H1 (cell line): ENCODE data around the gene CUX1. TPM values are rescaled to one million over a fixed set of nuclear protein-coding genes. Genes with fewer than 3 reads are reported as not detected.

Experiments
- CTCF ChIA-PET: fragments of 300-600 bp; sonication (Branson Sonifier 250); formaldehyde crosslinking; loops from one replicate; lab custom pipeline; 2021; ENCODE audit not compliant: partially characterized antibody; lab: Charles Lee
- POLR2A ChIA-PET: fragments of 300-600 bp; sonication (Branson Sonifier 250); formaldehyde crosslinking; loops from one replicate; lab custom pipeline; 2021; ENCODE audit warnings: inconsistent platforms; ENCODE audit not compliant: partially characterized antibody; lab: Charles Lee
- DNase-seq, 2 experiments: peaks; one replicate each; pipeline versions ENCODE4 v3.0.0 to v3.0.0-alpha.2; 2010 to 2022; ENCODE audit warnings: low spot score in 2 of 2, low read depth in 1 of 2, mixed read lengths in 1 of 2
- FAIRE-seq: peaks from 2 replicates; lab custom pipeline; 2011; peaks lifted over from hg19 to GRCh38; lab: Jason Lieb, UNC
- H2AFZ ChIP-seq: 2 replicates; pipeline ENCODE4 v1.8.1; 2012; ENCODE audit warnings: low read length, inconsistent platforms
- H2AK5ac ChIP-seq: 2 replicates; pipeline ENCODE4 v1.6.1; 2013; ENCODE audit warnings: low read depth, low read length
- H2BK120ac ChIP-seq: replicated peaks from 2 replicates; pipeline ENCODE3; 2013; ENCODE audit warnings: low read depth, low read length, inconsistent platforms
- H2BK12ac ChIP-seq: 2 replicates; pipeline ENCODE4 v1.6.1; 2013; ENCODE audit warnings: low read depth, low read length
- H2BK15ac ChIP-seq: 2 replicates; pipeline ENCODE4 v1.6.1; 2013; ENCODE audit warnings: low read length
- H2BK20ac ChIP-seq: 2 replicates; pipeline ENCODE4 v1.6.1; 2013; ENCODE audit warnings: low read length
- H2BK5ac ChIP-seq: 2 replicates; pipeline ENCODE4 v1.6.1; 2013; ENCODE audit warnings: low read depth, low read length
- H3K14ac ChIP-seq: 2 replicates; pipeline ENCODE4 v1.6.1; 2013; ENCODE audit warnings: inconsistent platforms; ENCODE audit not compliant: insufficient read length
- H3K18ac ChIP-seq: 2 replicates; pipeline ENCODE4 v1.6.1; 2013; ENCODE audit warnings: low read length; ENCODE audit errors: extremely low read depth
- H3K23ac ChIP-seq: 2 replicates; pipeline ENCODE4 v1.6.1; 2013; ENCODE audit warnings: inconsistent platforms; ENCODE audit not compliant: insufficient read length
- H3K23me2 ChIP-seq: 2 replicates; pipeline ENCODE4 v1.6.1; 2013; ENCODE audit warnings: low read depth, low read length
- H3K27ac ChIP-seq: 2 replicates; pipeline ENCODE4 v1.6.1; 2011; ENCODE audit warnings: low read depth, low read length, inconsistent platforms
- H3K27me3 ChIP-seq, 4 experiments: replicated peaks in 1 of 4; 1 replicate in 1 of 4; 2 replicates in 3 of 4; pipeline versions ENCODE4 v1.6.1 to v1.8.1; 2011 to 2013; ENCODE audit warnings: low read length in 3 of 4, mild to moderate bottlenecking in 3 of 4, inconsistent platforms in 2 of 4, mixed read lengths in 2 of 4, moderate library complexity in 1 of 4; ENCODE audit not compliant: control insufficient read depth in 3 of 4, insufficient read depth in 3 of 4; ENCODE audit errors: extremely low read depth in 1 of 4
- H3K36me3 ChIP-seq, 4 experiments: 2 replicates each; pipeline versions ENCODE4 v1.6.1 to v1.8.1; 2011 to 2013; ENCODE audit warnings: mild to moderate bottlenecking in 4 of 4, low read length in 3 of 4, moderate library complexity in 2 of 4, control low read depth in 1 of 4, inconsistent platforms in 1 of 4; ENCODE audit not compliant: insufficient read depth in 4 of 4, control insufficient read depth in 2 of 4
- H3K4ac ChIP-seq: replicated peaks from 2 replicates; pipeline ENCODE3; 2013; ENCODE audit warnings: low read length, low read depth, mixed read lengths, inconsistent platforms; ENCODE audit not compliant: insufficient read length
- H3K4me1 ChIP-seq, 4 experiments: replicated peaks in 1 of 4; 1 replicate in 1 of 4; 2 replicates in 3 of 4; pipeline versions ENCODE4 v1.6.1 to v1.8.1; 2011 to 2013; ENCODE audit warnings: low read length in 3 of 4, inconsistent platforms in 2 of 4, mixed read lengths in 1 of 4; ENCODE audit not compliant: insufficient read depth in 4 of 4, control insufficient read depth in 3 of 4
- H3K4me2 ChIP-seq, 2 experiments: 2 replicates each; pipeline versions ENCODE4 v1.6.1 to v1.8.1; 2011 to 2013; ENCODE audit warnings: low read depth in 2 of 2, low read length in 2 of 2, control low read depth in 1 of 2, inconsistent platforms in 1 of 2, mild to moderate bottlenecking in 1 of 2; ENCODE audit not compliant: insufficient read depth in 1 of 2
- H3K4me3 ChIP-seq, 4 experiments: fragments of 200-600, 300-600 bp in 1 of 4; sonication (generic), shearing (Covaris generic), sonication (Bioruptor Twin) in 1 of 4; 2 replicates each; pipeline versions ENCODE4 v1.5.1 to v1.8.1; 2011 to 2016; ENCODE audit warnings: low read length in 4 of 4, low read depth in 3 of 4, control low read depth in 2 of 4, inconsistent platforms in 2 of 4, mild to moderate bottlenecking in 2 of 4, mixed read lengths in 1 of 4, moderate library complexity in 1 of 4; ENCODE audit not compliant: insufficient read depth in 2 of 4; ENCODE audit errors: extremely low read depth in 1 of 4
- H3K56ac ChIP-seq: replicated peaks from 2 replicates; pipeline ENCODE3; 2013; ENCODE audit warnings: low read depth, mild to moderate bottlenecking, mixed read lengths, low read length, inconsistent platforms; ENCODE audit not compliant: insufficient read length
- H3K79me1 ChIP-seq: 2 replicates; pipeline ENCODE4 v1.6.1; 2013; ENCODE audit warnings: low read depth, low read length, control low read depth
- H3K79me2 ChIP-seq, 2 experiments: 2 replicates each; pipeline versions ENCODE4 v1.6.1 to v1.8.1; 2012 to 2013; ENCODE audit warnings: low read length in 2 of 2, mild to moderate bottlenecking in 2 of 2, inconsistent platforms in 1 of 2; ENCODE audit not compliant: insufficient read depth in 2 of 2, control insufficient read depth in 1 of 2
- H3K9ac ChIP-seq, 4 experiments: replicated peaks in 1 of 4; 1 replicate in 1 of 4; 2 replicates in 3 of 4; pipeline versions ENCODE4 v1.6.1 to v1.8.1; 2011 to 2013; ENCODE audit warnings: low read depth in 3 of 4, low read length in 3 of 4, control low read depth in 2 of 4, mild to moderate bottlenecking in 2 of 4, moderate library complexity in 2 of 4, inconsistent platforms in 1 of 4; ENCODE audit errors: extremely low read depth in 1 of 4
- H3K9me3 ChIP-seq, 2 experiments: 2 replicates each; pipeline versions ENCODE4 v1.6.1 to v1.8.1; 2012 to 2013; ENCODE audit warnings: mild to moderate bottlenecking in 2 of 2, moderate library complexity in 2 of 2, control low read depth in 1 of 2, inconsistent platforms in 1 of 2, low read depth in 1 of 2, low read length in 1 of 2, mixed read lengths in 1 of 2; ENCODE audit not compliant: insufficient read depth in 2 of 2
- H4K20me1 ChIP-seq, 2 experiments: replicated peaks in 1 of 2; 2 replicates each; pipeline versions ENCODE3 to v1.8.1; 2011 to 2013; ENCODE audit warnings: inconsistent platforms in 2 of 2, low read length in 2 of 2, mild to moderate bottlenecking in 1 of 2; ENCODE audit not compliant: insufficient read depth in 2 of 2, control insufficient read depth in 1 of 2
- H4K5ac ChIP-seq: 2 replicates; pipeline ENCODE4 v1.6.1; 2013; ENCODE audit warnings: low read length, low read depth, mixed read lengths, inconsistent platforms; ENCODE audit not compliant: insufficient read length
- H4K8ac ChIP-seq: 2 replicates; pipeline ENCODE4 v1.8.0; 2013; ENCODE audit warnings: mild to moderate bottlenecking, moderate library complexity, low read length, inconsistent platforms; ENCODE audit not compliant: insufficient read depth; ENCODE audit errors: extremely low read depth
- H4K91ac ChIP-seq: replicated peaks from 2 replicates; pipeline ENCODE3; 2013; ENCODE audit warnings: low read length, mixed read lengths, inconsistent platforms; ENCODE audit not compliant: insufficient read length
- ASH2L ChIP-seq: fragments of 200-600, 300-600 bp; sonication (generic); IDR thresholded peaks from one replicate; pipeline ENCODE4 v1.7.1; 2017; ENCODE audit warnings: low read length
- CHD2 ChIP-seq: IDR thresholded peaks from 2 replicates; pipeline ENCODE4 v1.6.1; 2012; ENCODE audit warnings: low read length, improper control_type of control experiment
- EZH2 ChIP-seq: fragments of 200-600 bp; sonication (generic); IDR thresholded peaks from 2 replicates; pipeline ENCODE4 v1.7.1; 2012; ENCODE audit warnings: low read depth, mild to moderate bottlenecking, moderate library complexity, low read length, inconsistent platforms; ENCODE audit not compliant: severe bottlenecking
- FOSL1 ChIP-seq: IDR thresholded peaks from 2 replicates; pipeline ENCODE4 v1.6.1; 2011; ENCODE audit warnings: mild to moderate bottlenecking, low read depth, low read length, moderate library complexity; ENCODE audit not compliant: insufficient read depth
- GTF2F1 ChIP-seq: IDR thresholded peaks from 2 replicates; pipeline ENCODE4 v1.6.1; 2012; ENCODE audit warnings: low read depth, low read length, improper control_type of control experiment, borderline replicate concordance
- HDAC6 ChIP-seq: IDR thresholded peaks from one replicate; pipeline ENCODE4 v1.7.1; 2012; ENCODE audit warnings: low read depth, mild to moderate bottlenecking, inconsistent platforms, low read length, moderate library complexity
- JUND ChIP-seq: IDR thresholded peaks from 2 replicates; pipeline ENCODE4 v1.6.1; 2011; ENCODE audit warnings: mild to moderate bottlenecking, improper control_type of control experiment, low read length
- KDM1A ChIP-seq: fragments of 200-600, 300-600 bp; sonication (generic); IDR thresholded peaks from 2 replicates; pipeline ENCODE4 v1.7.1; 2016; ENCODE audit warnings: mild to moderate bottlenecking, low read length, borderline replicate concordance
- MAFK ChIP-seq: IDR thresholded peaks from 2 replicates; pipeline ENCODE4 v1.6.1; 2012; ENCODE audit warnings: low read depth, mild to moderate bottlenecking, improper control_type of control experiment, low read length
- POLR2A ChIP-seq, 2 experiments: IDR thresholded peaks; 1 replicate in 1 of 2; 2 replicates in 1 of 2; pipeline ENCODE4 v1.6.1; 2011; ENCODE audit warnings: low read depth in 2 of 2, low read length in 2 of 2, mild to moderate bottlenecking in 2 of 2; ENCODE audit errors: control extremely low read depth in 1 of 2
- TEAD4 ChIP-seq: IDR thresholded peaks from 2 replicates; pipeline ENCODE4 v1.6.1; 2012; ENCODE audit warnings: low read depth, low read length, inconsistent platforms, mixed read lengths
- USF2 ChIP-seq: IDR thresholded peaks from 2 replicates; pipeline ENCODE4 v1.6.1; 2011; ENCODE audit warnings: low read length, improper control_type of control experiment
- WGBS, 2 experiments: shearing (Covaris generic) in 1 of 2; methylation state at CpG; one replicate each; pipeline versions ENCODE4 v1.1.6 to v1.1.7; 2013 to 2015; ENCODE audit warnings: low lambda C conversion rate in 2 of 2, mixed read lengths in 2 of 2, inconsistent platforms in 1 of 2, low coverage in 1 of 2, missing lambda C conversion rate in 1 of 2; ENCODE audit not compliant: insufficient replicate concordance in 2 of 2, insufficient coverage in 1 of 2, insufficient read length in 1 of 2; ENCODE audit errors: extremely low coverage in 1 of 2, missing lambda C conversion rate in 1 of 2; 5-methylcytosine and 5-hydroxymethylcytosine counted together
- polyA plus RNA-seq, 7 experiments: library from polyadenylated mRNA; depleted of rRNA in 3 of 7; stranded (reverse) in 5 of 7; unstranded in 2 of 7; fragments of >200 nt in 5 of 7; fragments of 200-250 nt in 2 of 7; gene quantifications; 1 replicate in 5 of 7; 2 replicates in 1 of 7; 4 replicates in 1 of 7; pipeline versions ENCODE4 v1.2.1 to v1.2.3, GENCODE V29; 2011 to 2013; ENCODE audit warnings: missing spikeins in 2 of 7, mixed read lengths in 2 of 7
- total RNA-seq: library from RNA; stranded (reverse); fragmentation: NEBNext Ultra II Directional; extraction: Animal tissue kit (Norgen Biotek cat#: 25700); gene quantifications from 2 replicates; pipeline ENCODE4 v1.2.1, GENCODE V29; 2021

Gene CUX1
- total and polyA plus RNA-seq, 2 of the 8 experiments (the other 6 are each of a cell fraction or from before 2014, with no cell fraction given): 21.6 to 65.9 TPM

- H3K79me1 ChIP-seq: no peaks in the 10 kb centered on the region
- no peak overlapping the region for H3K14ac ChIP-seq
- no peak overlapping the region for H2AK5ac ChIP-seq
- H4K91ac ChIP-seq: no peak overlapping the region
- no peaks in the 10 kb centered on the region; a peak in 1 of 7 replicates for H3K4me1 ChIP-seq
- ChIA-PET CTCF (interaction anchor here (1.0 to 1.3 kb wide), 2 partner anchors 21 to 30 kb away, joined by 3 read pairs; no protein-coding TSS in a partner anchor), POLR2A (no interaction called here)
- no peak overlapping the region for H2BK15ac ChIP-seq
- H2BK120ac ChIP-seq: no peak overlapping the region
- H4K5ac ChIP-seq: no peak overlapping the region
- H2BK12ac ChIP-seq: no peak overlapping the region
- H3K18ac ChIP-seq: no peak overlapping the region
- no peaks in the 10 kb centered on the region for H3K23me2 ChIP-seq
- no peak overlapping the region for H3K56ac ChIP-seq
- H3K27ac ChIP-seq: no peak overlapping the region
- H3K9ac ChIP-seq: no peak overlapping the region
- H3K9me3 ChIP-seq: no peaks in the 10 kb centered on the region
- H3K4ac ChIP-seq: no peak overlapping the region
- no peak overlapping the region for H3K4me3 ChIP-seq
- H3K27me3 ChIP-seq: no peaks in the 10 kb centered on the region
- peaks cover 0 to 14% (median 0%) of the 10 kb centered on the region in 4 experiments; a peak in 4 of 8 replicates for H3K36me3 ChIP-seq
- DNase-seq (no peak), FAIRE-seq (no peak)
- no peak overlapping the region for H2BK20ac ChIP-seq
- no peak overlapping the region for H3K23ac ChIP-seq
- WGBS, 2 experiments: 93% methylated on average over 4 of the region's 4 CpGs; no CpG with 5 or more reads in 1 of the 2 experiments
- no peaks in the 10 kb centered on the region for H4K20me1 ChIP-seq
- H2AFZ ChIP-seq: no peak overlapping the region
- H2BK5ac ChIP-seq: no peak overlapping the region
- H4K8ac ChIP-seq: no peak overlapping the region
- no peak overlapping the region for H3K4me2 ChIP-seq
- H3K79me2 ChIP-seq: no peaks in the 10 kb centered on the region
- TF ChIP-seq FOSL1 (no peak), MAFK (no peak), HDAC6 (no peak), EZH2 (no peak), CHD2 (no peak), JUND (no peak), POLR2A (IDR thresholded peaks at IDR 0.05; ENCODE audit: control extremely low read depth in 1 of 2, low read depth in 2 of 2, low read length in 2 of 2) (no peak), ASH2L (no peak), USF2 (no peak), KDM1A (no peak), TEAD4 (no peak), GTF2F1 (no peak)
Measured at GRCh38 chr7:102184303-102184702, 366.9 kb downstream of the CUX1 start.
